Fibroblast of gingiva (primary cell): ENCODE results near the gene HEATR3.

Experiments used
- DNase-seq: peaks from one replicate; pipeline ENCODE4 v3.0.0-alpha.2; 2011; ENCODE audit warnings: low read depth

The HEATR3 gene

DNA sequence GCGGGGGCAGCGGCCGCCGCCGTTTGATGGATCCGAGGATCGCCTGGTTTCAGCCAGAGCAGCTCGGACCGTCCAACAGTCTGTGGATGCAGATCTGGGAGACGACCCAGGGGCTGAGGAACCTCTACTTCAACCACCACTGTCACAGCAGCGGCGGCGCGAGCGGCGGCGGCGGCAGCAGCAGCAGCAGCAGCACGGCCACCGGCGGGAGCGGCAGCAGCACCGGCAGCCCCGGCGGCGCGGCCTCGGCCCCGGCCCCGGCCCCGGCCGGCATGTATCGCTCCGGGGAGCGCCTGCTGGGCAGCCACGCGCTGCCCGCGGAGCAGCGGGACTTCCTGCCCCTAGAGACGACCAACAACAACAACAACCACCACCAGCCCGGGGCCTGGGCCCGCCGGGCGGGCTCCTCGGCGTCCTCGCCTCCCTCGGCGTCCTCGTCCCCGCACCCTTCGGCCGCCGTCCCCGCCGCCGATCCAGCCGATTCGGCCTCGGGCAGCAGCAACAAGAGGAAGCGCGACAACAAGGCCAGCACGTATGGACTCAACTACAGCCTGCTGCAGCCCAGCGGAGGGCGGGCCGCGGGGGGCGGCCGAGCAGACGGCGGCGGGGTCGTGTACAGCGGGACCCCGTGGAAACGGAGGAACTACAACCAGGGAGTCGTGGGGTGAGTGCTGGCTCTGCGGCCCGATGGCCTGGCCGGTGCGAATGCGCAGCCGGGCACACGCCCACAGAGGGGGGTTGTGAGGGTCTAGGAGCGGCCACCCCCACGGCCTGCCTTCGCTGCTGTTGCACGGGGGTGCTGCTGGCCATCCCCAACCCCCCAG is 88.0 kb downstream of the HEATR3 start:
- DNase-seq, result no peak

DNA sequence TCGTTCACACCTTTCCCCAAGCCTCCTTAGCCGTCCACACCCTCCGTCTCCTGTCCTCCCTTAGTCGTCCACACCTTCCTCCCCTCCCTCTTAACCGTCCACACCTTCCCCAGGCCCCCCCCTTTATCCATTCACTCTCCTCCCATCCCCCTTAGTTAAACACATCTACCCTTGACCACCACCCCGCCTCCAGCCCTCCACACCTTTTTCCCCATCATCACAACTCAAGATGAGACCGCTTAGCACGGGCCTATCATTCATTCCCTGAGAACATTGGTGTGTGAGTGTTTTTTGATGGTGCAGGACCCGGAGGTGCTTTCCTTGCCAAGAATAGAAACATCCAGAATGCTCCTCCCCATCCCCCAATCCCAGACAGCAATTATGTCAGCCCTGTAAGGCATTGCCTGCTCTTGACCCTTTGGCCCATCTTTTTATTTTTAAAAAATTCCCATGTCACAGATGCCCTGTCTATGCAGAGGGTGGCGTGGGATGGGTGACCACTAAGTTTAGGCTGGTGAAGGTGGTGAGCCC is 88.7 kb downstream of the HEATR3 start:
- DNase-seq, result no peak

DNA sequence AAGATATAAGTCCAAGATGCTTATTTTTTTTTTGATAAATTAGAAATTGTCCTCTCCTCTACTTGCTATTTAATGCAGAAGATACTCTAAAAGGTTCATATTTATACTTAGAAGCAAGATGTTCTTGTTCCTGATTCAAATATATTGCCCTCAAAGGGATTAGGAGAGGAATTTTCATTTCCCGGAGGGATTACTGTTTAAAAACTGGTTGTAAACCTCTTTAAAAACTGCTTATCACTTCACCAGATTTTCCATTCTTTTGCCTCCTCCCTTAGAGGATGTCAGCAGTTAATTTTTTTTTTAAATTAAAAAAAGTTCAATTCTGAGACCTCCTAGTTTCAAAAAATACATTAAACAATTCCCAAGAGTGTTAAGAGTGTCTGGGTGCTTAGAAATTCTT is 90.2 kb downstream of the HEATR3 start:
- DNase-seq, result no peak
